Hematopoietic multipotent progenitor cell treated with erythropoietin and hydrocortisone succinate and interleukin-3 and kit ligand, for 6 days (in vitro differentiated cells): ENCODE data around the gene CCDC201.
"Not testable (repeated sequence)": the region's sequence is repeated elsewhere in the genome, so short reads cannot be mapped to it uniquely, and the experiment has no call there.

ENCODE experiments used
- DNase-seq: peaks from one replicate; pipeline ENCODE4 v3.0.0-alpha.2; 2015

Gene CCDC201

GRCh38 chr7:45813771-45814170 is 59.1 kb downstream of the CCDC201 start:
- DNase-seq: not testable (repeated sequence)

GRCh38 chr7:45812946-45813345 is 59.9 kb downstream of the CCDC201 start:
- no peak for DNase-seq

- not testable (repeated sequence) for DNase-seq
Observed at GRCh38 chr7:45811652-45812234, 61.1 kb downstream of the CCDC201 start.

GRCh38 chr7:45810451-45811005 is 62.4 kb downstream of the CCDC201 start:
- not testable (repeated sequence) for DNase-seq
